Bronchial epithelial cell (primary cell): ENCODE results near the gene EPHA1. TPM values are rescaled to one million over a fixed set of nuclear protein-coding genes. Genes with fewer than 3 reads are reported as not detected.

ENCODE experiments used
- DNase-seq: peaks from one replicate; pipeline ENCODE4 v3.0.0-alpha.2; 2010; ENCODE audit warnings: low read depth
- FAIRE-seq: peaks from 2 replicates; lab custom pipeline; 2011; peaks lifted over from hg19 to GRCh38; lab: Jason Lieb, UNC
- H3K27me3 ChIP-seq: 2 replicates; pipeline ENCODE4 v1.5.1; 2011; ENCODE audit warnings: low read length; ENCODE audit not compliant: control insufficient read depth, insufficient read depth
- H3K36me3 ChIP-seq: 2 replicates; pipeline ENCODE4 v1.5.1; 2011; ENCODE audit warnings: low read length; ENCODE audit not compliant: control insufficient read depth, insufficient read depth
- H3K4me3 ChIP-seq: 2 replicates; pipeline ENCODE4 v1.5.1; 2011; ENCODE audit warnings: mild to moderate bottlenecking, low read depth, low read length, control low read depth
- CTCF ChIP-seq: IDR thresholded peaks from 2 replicates; pipeline ENCODE4 v1.5.1; 2011; ENCODE audit warnings: mild to moderate bottlenecking, moderate library complexity, low read length, control low read depth, inconsistent platforms; ENCODE audit not compliant: insufficient read depth, severe bottlenecking
- total RNA-seq: library from RNA; depleted of rRNA; stranded (reverse); fragments of >200 nt; gene quantifications from 2 replicates; pipeline ENCODE4 v1.2.1, GENCODE V29; 2014

EPHA1 gene
- total RNA-seq, 1 donor from 2014 or later: 19.0 TPM

- no peak overlapping the region for H3K4me3 ChIP-seq
- H3K27me3 ChIP-seq: peaks cover 8% of the 10 kb centered on the region
- peak; percentile 25 for TF ChIP-seq CTCF
- FAIRE-seq (no peak), DNase-seq (no peak)
- no peaks in the 10 kb centered on the region for H3K36me3 ChIP-seq
These were observed 52.9 kb downstream of the EPHA1 start for GRCh38 chr7:143355450-143356385.

- DNase-seq: no peak
- Histone ChIP-seq H3K27me3 (peaks cover 5% of the 10 kb centered on the region), H3K4me3 (no peak overlapping the region), H3K36me3 (no peaks in the 10 kb centered on the region)
- TF ChIP-seq CTCF: no peak
- no peak for FAIRE-seq
These were observed 53.7 kb downstream of the EPHA1 start for GRCh38 chr7:143354965-143355364.

DNA sequence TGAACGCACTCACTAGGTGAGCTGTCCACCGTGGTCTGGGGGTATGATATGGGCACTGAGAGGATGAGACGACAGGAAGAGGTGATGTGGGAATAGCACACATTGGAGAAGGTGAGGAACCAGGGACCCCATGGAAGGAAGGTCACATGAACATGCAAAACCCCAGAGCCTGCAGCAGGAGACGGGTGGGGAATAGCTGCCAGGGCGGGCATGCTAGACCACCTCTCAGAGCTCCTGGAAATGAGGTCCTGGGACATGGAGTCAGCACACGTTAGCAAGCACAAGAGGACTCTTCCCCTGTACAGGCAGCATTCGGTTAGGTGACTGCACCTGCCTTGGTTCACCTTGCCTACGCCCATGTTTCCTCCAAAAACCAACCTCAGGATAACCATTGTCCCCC is 54.3 kb downstream of the EPHA1 start:
- DNase-seq (no peak), FAIRE-seq (no peak)
- no peak overlapping the region for H3K4me3 ChIP-seq
- no peaks in the 10 kb centered on the region for H3K36me3 ChIP-seq
- no peaks in the 10 kb centered on the region for H3K27me3 ChIP-seq
- no peak for TF ChIP-seq CTCF

GRCh38 chr7:143352531-143353002 is 56.1 kb downstream of the EPHA1 start:
- no peak for FAIRE-seq
- H3K4me3 ChIP-seq: no peak overlapping the region
- H3K27me3 ChIP-seq: no peaks in the 10 kb centered on the region
- no peak for DNase-seq
- no peaks in the 10 kb centered on the region for H3K36me3 ChIP-seq
- TF ChIP-seq CTCF: no peak

DNA sequence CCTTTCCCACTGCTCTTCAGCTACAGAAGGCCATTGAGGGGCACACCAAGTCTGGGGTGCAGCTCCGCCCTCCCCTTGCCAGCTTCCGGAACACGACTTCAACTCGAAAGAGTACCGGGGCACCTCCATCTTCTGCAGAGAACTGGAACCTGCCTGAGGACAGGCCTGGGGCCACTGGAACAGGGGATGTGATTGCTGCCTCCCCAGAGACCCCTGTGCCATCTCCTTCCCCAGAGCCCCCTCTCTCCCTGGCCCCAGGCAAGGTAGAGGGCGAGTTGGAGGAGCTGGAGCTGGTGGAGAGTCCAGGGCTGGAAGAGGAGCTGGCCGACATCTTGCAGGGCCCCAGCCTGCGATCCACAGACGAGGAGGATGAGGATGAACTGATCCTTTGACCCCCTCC is 57.1 kb downstream of the EPHA1 start:
- H3K36me3 ChIP-seq: no peaks in the 10 kb centered on the region
- DNase-seq: no peak
- no peak overlapping the region for H3K4me3 ChIP-seq
- no peak for TF ChIP-seq CTCF
- no peak for FAIRE-seq
- H3K27me3 ChIP-seq: no peaks in the 10 kb centered on the region
